ES-I3 (cell line): ENCODE measurements around the gene PRM2.

Source experiments
- H3K36me3 ChIP-seq: 2 replicates; pipeline ENCODE4 v1.6.1; 2013; ENCODE audit warnings: mild to moderate bottlenecking, low read length, control low read depth, moderate library complexity; ENCODE audit not compliant: insufficient read depth
- H3K4me1 ChIP-seq: 2 replicates; pipeline ENCODE4 v1.6.1; 2013; ENCODE audit warnings: mild to moderate bottlenecking, control low read depth, low read length; ENCODE audit not compliant: insufficient read depth
- H3K9ac ChIP-seq: 2 replicates; pipeline ENCODE4 v1.6.1; 2013; ENCODE audit warnings: low read depth, mild to moderate bottlenecking, low read length, moderate library complexity
- H3K9me3 ChIP-seq: 2 replicates; pipeline ENCODE4 v1.6.1; 2013; ENCODE audit warnings: mild to moderate bottlenecking, low read length, moderate library complexity; ENCODE audit not compliant: control insufficient read depth, insufficient read depth

PRM2 gene

GRCh38 chr16:11241480-11242204, 34.6 kb downstream of the PRM2 start:
- no peaks in the 10 kb centered on the region; the same call in 1 of the 2 replicates for H3K4me1 ChIP-seq
- H3K9ac ChIP-seq = no peak overlapping the region
- H3K9me3 ChIP-seq = no peaks in the 10 kb centered on the region
- no peaks in the 10 kb centered on the region for H3K36me3 ChIP-seq

- H3K9me3 ChIP-seq = no peaks in the 10 kb centered on the region
- no peak overlapping the region for H3K9ac ChIP-seq
- no peaks in the 10 kb centered on the region; the same call in 1 of the 2 replicates for H3K4me1 ChIP-seq
- H3K36me3 ChIP-seq = no peaks in the 10 kb centered on the region
Observed at GRCh38 chr16:11240636-11241473, 35.4 kb downstream of the PRM2 start.

DNA sequence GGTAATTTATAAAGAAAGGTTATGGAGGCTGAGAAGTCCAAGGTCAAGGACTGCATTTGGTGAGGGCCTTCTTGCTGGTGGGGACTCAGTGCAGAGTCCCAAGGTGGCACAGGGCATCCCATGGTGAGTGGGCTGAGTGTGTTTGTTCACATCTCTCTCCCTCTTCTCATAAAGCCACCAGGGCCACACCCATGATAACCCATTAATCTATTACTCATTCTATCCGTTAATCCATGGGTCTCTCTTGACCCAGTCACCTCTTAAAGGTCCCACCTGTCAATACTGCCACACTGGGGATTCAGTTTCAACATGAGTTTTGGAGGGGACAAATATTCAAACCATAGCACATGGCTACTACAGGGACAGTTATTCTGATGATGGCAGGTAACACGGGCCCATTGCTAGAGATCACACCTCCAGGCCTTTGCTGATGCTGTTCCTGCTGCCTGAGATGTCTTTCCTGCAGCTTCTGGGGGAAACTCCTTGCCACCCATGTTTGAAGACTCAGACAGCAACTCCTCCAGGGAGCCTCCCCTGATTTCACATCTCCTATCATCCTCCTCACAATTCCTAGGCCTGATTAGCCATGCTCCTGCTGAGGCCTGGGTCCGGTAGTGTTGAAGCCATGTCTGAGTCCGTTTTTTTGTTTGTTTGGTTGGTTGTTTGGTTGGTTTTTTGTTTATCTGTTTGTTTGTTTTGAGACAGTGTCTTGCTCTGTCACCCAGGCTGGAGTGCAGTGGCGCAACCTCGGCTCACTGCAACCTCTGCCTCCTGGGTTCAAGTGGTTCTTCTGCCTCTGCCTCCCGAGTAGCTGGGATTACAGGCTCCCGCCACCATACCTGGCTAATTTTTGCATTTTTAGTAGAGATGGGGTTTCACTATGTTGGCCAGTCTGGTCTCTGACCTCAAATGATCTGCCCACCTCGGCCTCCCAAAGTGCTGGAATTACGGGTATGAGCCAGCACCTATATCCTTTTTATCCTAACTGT, 36.3 kb downstream of the PRM2 start:
- Histone ChIP-seq H3K9ac (no peak overlapping the region), H3K9me3 (no peaks in the 10 kb centered on the region), H3K36me3 (no peaks in the 10 kb centered on the region), H3K4me1 (no peaks in the 10 kb centered on the region; the same call in 1 of the 2 replicates)

- no peaks in the 10 kb centered on the region for H3K36me3 ChIP-seq
- H3K4me1 ChIP-seq = no peaks in the 10 kb centered on the region; the same call in 1 of the 2 replicates
Observed at GRCh38 chr16:11238272-11239202, 37.7 kb downstream of the PRM2 start.

DNA sequence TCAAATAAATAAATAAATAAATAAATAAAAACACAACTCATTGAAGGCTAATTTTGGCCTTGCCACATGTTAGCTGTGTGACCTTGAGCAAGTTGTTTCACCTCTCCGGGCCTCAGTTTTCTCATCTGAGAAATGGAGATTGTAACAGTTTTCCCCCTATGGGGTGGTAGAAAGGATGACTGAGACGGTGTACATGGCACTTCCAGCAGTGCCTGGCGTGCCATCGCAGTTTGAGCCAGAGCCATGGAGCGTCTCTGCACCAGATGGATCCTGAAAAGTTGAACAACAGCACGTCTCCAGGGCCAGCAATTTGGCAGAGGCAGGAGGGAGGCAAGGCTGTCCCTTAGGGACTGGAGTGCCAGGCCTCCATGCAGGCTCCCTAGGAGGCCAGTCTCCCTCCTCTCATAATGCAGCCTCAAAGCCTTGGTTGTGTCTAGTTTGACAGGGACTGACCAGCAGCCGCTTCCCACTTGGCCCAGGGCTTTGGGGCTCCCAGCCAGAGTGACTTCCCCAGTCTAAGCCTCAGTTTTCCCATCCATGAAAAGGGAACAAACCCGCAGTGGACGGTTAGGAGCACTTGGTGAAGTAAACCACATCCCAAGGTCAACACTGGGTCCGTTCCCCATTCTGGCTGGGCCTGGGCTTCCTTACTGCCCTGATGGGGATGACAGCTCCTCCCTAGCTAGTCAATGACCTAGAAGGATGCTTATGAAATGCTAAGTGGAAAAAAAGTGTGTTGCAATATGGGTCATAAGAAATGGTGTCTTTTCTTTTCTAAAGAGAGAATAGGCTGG, 39.6 kb downstream of the PRM2 start:
- no peak overlapping the region for H3K9ac ChIP-seq
- no peaks in the 10 kb centered on the region for H3K9me3 ChIP-seq
- H3K36me3 ChIP-seq = no peaks in the 10 kb centered on the region

More at GRCh38 chr16:11238272-11239202, 37.7 kb downstream of the PRM2 start:
- no peaks in the 10 kb centered on the region for H3K9me3 ChIP-seq
- H3K9ac ChIP-seq = no peak overlapping the region

GRCh38 chr16:11235703-11235991, 40.6 kb downstream of the PRM2 start:
- Histone ChIP-seq H3K36me3 (no peaks in the 10 kb centered on the region), H3K4me1 (peaks cover 4% of the 10 kb centered on the region; the same call in 1 of the 2 replicates), H3K9ac (no peak overlapping the region), H3K9me3 (no peaks in the 10 kb centered on the region)

More for the DNA sequence above, 39.6 kb downstream of the PRM2 start:
- H3K4me1 ChIP-seq = peaks cover 4% of the 10 kb centered on the region; the same call in 1 of the 2 replicates

DNA sequence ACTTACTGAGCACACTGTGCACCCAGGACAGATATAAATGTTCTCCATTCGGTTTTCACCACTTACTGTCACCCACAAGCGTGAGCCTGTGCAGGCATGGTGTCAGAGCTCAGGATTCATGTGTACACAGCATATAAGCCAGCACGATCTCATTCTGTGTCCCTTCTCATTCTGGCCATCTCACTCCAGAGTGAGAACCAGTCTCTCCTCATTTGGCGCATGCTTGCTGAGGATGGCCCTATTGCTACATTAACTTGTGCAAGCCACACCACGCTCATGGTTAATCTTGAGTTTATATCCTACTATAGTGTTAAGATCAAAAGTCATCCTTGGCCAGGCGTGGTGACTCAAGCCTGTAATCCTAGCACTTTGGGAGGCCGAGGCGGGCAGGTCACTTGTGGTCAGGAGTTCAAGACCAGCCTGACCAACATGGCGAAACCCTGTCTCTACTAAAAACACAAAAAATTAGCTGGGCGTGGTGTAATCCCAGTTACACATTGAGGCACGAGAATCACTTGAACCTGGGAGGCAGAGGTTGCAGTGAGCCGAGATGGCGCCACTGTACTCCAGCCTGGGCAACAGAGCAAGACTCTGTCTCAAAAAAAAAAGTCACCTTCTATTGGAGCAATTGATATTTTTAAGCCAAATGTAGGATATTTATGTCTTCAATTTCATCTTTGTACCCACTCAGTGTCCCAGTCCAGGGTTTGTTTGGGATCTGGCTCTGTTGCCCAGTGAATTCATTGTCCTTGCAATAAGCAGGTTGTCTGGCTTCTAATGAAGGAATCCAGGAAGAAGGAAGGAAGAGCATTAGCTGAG, 41.2 kb downstream of the PRM2 start:
- H3K36me3 ChIP-seq = no peaks in the 10 kb centered on the region
- peaks cover 4% of the 10 kb centered on the region; the same call in 1 of the 2 replicates for H3K4me1 ChIP-seq
- H3K9me3 ChIP-seq = no peaks in the 10 kb centered on the region
- H3K9ac ChIP-seq = no peak overlapping the region

DNA sequence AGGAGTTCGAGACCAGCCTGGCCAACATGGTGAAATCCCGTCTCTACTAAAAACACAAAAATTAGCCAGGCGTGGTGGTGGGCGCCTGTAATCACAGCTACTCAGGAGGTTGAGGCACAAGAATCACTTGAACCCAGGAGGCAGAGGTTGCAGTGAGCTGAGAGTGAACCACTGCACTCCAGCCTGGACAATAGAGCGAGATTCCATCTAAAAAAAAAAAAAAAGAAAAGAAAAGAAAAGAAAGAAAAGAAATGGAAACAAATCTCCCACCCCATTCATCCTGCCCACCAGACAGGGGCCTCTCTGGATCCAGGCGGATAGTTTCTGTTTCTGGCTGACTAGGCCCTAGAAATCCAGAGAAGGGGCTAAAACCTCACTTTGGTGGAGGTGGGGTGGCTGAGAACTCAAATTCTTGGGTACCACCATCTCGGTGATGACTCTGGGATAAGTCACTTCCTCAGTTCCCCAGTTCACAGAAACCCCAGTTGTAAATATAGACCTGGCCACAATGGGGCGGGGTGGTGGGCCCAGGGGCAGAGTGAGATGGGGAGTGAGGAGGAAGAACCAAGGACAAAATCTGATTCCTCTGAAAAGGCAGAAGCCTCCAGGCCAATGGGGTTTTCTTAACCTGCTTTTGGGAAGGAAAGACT, 42.4 kb downstream of the PRM2 start:
- Histone ChIP-seq H3K36me3 (no peaks in the 10 kb centered on the region), H3K4me1 (peaks cover 4% of the 10 kb centered on the region; the same call in 1 of the 2 replicates), H3K9ac (no peak overlapping the region), H3K9me3 (no peaks in the 10 kb centered on the region)

DNA sequence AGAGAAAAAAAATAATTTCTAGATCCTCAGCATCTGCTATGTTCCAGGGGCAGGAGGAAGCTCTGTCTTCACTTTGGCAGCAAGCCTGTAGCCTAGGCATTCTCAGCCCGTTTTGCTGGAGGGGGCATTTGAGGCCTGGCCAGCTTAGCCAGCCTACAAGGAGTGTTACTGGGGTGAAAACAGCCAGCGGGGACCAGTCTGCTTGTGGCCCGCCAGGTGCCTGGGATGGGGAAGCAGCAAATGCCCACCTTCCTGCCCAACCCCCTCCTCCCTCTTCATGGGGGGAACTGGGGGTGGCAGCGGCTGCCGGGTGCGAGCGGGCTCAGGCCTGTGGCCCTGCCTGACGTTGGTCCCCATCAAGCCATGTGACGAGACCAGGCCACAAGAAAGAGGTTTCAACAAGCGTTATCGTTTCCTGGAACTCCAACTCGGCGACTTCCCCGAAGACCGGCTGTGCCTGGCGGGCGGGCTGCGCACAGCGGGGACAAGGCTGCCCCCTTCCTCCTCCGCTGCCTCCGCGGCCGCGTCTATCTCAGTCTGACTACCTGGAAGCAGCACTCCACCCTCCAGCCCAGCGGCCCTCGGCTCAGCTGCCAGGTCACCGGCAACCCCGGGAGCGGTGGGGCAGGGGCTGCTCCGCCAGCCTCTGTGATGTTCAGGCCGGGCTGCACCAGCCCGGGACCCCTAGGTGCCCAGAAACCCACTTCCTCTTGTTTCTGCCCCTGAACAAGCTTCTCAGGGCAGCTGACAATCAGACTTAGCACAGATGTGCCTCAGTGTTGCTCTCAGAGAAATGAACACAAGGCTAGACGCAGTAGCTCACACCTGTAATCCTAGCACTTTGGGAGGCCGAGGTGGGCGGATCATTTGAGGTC, 43.2 kb downstream of the PRM2 start:
- H3K4me1 ChIP-seq = peaks cover 4% of the 10 kb centered on the region; the same call in 1 of the 2 replicates
- H3K36me3 ChIP-seq = no peaks in the 10 kb centered on the region
- no peak overlapping the region for H3K9ac ChIP-seq
- H3K9me3 ChIP-seq = no peaks in the 10 kb centered on the region

GRCh38 chr16:11232302-11232851, 43.9 kb downstream of the PRM2 start:
- Histone ChIP-seq H3K9me3 (no peaks in the 10 kb centered on the region), H3K9ac (no peak overlapping the region), H3K36me3 (no peaks in the 10 kb centered on the region), H3K4me1 (peaks cover 4% of the 10 kb centered on the region; the same call in 1 of the 2 replicates)
